HepG2 (cell line): Measurements from ENCODE around the gene CCDC57. TPM values are rescaled to one million over a fixed set of nuclear protein-coding genes. Genes with fewer than 3 reads are reported as not detected.

Source experiments
- CREB3 ChIP-seq: sonication (generic); formaldehyde crosslinking; IDR thresholded peaks from 2 replicates; pipeline ENCODE4 v1.5.0; 2020; ENCODE audit warnings: missing genetic modification reagents
- KDM1A ChIP-seq: IDR thresholded peaks from 2 replicates; pipeline ENCODE4 v1.6.1; 2016; ENCODE audit warnings: missing compliant biosample characterization
- SIX1 ChIP-seq: sonication (generic); formaldehyde crosslinking; IDR thresholded peaks from 2 replicates; pipeline ENCODE4 v1.4.0; 2020; ENCODE audit warnings: missing genetic modification reagents, borderline replicate concordance
- SSRP1 ChIP-seq: IDR thresholded peaks from 2 replicates; pipeline ENCODE4 v1.6.1; 2016; ENCODE audit warnings: control low read depth
- TFDP1 ChIP-seq: IDR thresholded peaks from 2 replicates; pipeline ENCODE4 v1.6.1; 2016; ENCODE audit warnings: missing compliant biosample characterization, missing genetic modification reagents, borderline replicate concordance
- TFDP2 ChIP-seq: sonication (generic); formaldehyde crosslinking; IDR thresholded peaks from 2 replicates; pipeline ENCODE4 v1.4.0; 2020; ENCODE audit warnings: missing genetic modification reagents
- TFE3 ChIP-seq: IDR thresholded peaks from 2 replicates; pipeline ENCODE4 v1.6.1; 2016
- YY1 ChIP-seq: IDR thresholded peaks from 2 replicates; pipeline ENCODE4 v1.6.1; 2011; ENCODE audit warnings: low read length, low read depth, moderate library complexity, mild to moderate bottlenecking; ENCODE audit not compliant: insufficient read depth, insufficient replicate concordance
- ZBTB33 ChIP-seq: sonication (generic); formaldehyde crosslinking; IDR thresholded peaks from 2 replicates; pipeline ENCODE4 v1.4.0; 2020; ENCODE audit warnings: missing genetic modification reagents
- ZMYM4 ChIP-seq: sonication (generic); formaldehyde crosslinking; IDR thresholded peaks from 2 replicates; pipeline ENCODE4 v1.8.1; 2023; ENCODE audit warnings: mild to moderate bottlenecking, missing genetic modification reagents
- ZNF20 ChIP-seq: sonication (generic); formaldehyde crosslinking; IDR thresholded peaks from 2 replicates; pipeline ENCODE4 v1.4.0; 2020; ENCODE audit warnings: mild to moderate bottlenecking, moderate library complexity, missing genetic modification reagents
- ZNF580 ChIP-seq: IDR thresholded peaks from 2 replicates; pipeline ENCODE4 v1.6.1; 2016; ENCODE audit warnings: low read depth, borderline replicate concordance
- ZNF678 ChIP-seq: sonication (generic); formaldehyde crosslinking; IDR thresholded peaks from 2 replicates; pipeline ENCODE4 v1.4.0; 2020; ENCODE audit warnings: mild to moderate bottlenecking, missing genetic modification reagents
- ZNF768 ChIP-seq: sonication (generic); formaldehyde crosslinking; IDR thresholded peaks from 2 replicates; pipeline ENCODE4 v1.4.0; 2020; ENCODE audit warnings: missing genetic modification reagents
- ZNF878 ChIP-seq: sonication (generic); formaldehyde crosslinking; IDR thresholded peaks from 2 replicates; pipeline ENCODE4 v1.8.1; 2023; ENCODE audit warnings: mild to moderate bottlenecking, missing genetic modification reagents, moderate library complexity
- polyA plus RNA-seq, 8 experiments: library from polyadenylated mRNA; depleted of rRNA in 3 of 8; stranded (reverse) in 7 of 8; unstranded in 1 of 8; fragments of >200 nt; fragmentation: Illumina TruSeq in 4 of 8; extraction: Trizol in 4 of 8; gene quantifications; 2 replicates each; pipeline versions ENCODE4 v1.2.1 to v1.2.3, GENCODE V29; 2011 to 2016; ENCODE audit warnings: low read depth in 4 of 8, missing spikeins in 1 of 8, mixed read lengths in 1 of 8; ENCODE audit not compliant: insufficient read depth in 1 of 8
- total RNA-seq, 5 experiments: library from RNA; depleted of rRNA; stranded (reverse); fragments of >200 nt; fragmentation: Illumina TruSeq; extraction: Trizol; gene quantifications; 2 replicates each; pipeline ENCODE4 v1.2.3, GENCODE V29; 2016; ENCODE audit warnings: low read depth in 1 of 5
- TF ChIP-seq, protein P1 (sequence below): sonication (generic); formaldehyde crosslinking; IDR thresholded peaks from 2 replicates; pipeline ENCODE4 v1.4.0; 2020; ENCODE audit warnings: low read depth, mild to moderate bottlenecking, missing genetic modification reagents
- TF ChIP-seq, protein P2 (sequence below): sonication (generic); formaldehyde crosslinking; IDR thresholded peaks from 2 replicates; pipeline ENCODE4 v1.4.0; 2020; ENCODE audit warnings: mild to moderate bottlenecking, missing genetic modification reagents
- TF ChIP-seq, protein P3 (sequence below): sonication (generic); formaldehyde crosslinking; IDR thresholded peaks from 2 replicates; pipeline ENCODE4 v1.8.0; 2023; ENCODE audit warnings: mild to moderate bottlenecking, missing genetic modification reagents

The CCDC57 gene
- total and polyA plus RNA-seq, 2 of the 13 experiments (the other 11 are each of a cell fraction or from before 2014, with no cell fraction given): 59.3 to 59.9 TPM

- no peak for TF ChIP-seq TFE3 (CRISPR knock-in tag)
- no peak for TF ChIP-seq KDM1A
- TF ChIP-seq ZNF878: no peak
- TF ChIP-seq, protein P1, sequence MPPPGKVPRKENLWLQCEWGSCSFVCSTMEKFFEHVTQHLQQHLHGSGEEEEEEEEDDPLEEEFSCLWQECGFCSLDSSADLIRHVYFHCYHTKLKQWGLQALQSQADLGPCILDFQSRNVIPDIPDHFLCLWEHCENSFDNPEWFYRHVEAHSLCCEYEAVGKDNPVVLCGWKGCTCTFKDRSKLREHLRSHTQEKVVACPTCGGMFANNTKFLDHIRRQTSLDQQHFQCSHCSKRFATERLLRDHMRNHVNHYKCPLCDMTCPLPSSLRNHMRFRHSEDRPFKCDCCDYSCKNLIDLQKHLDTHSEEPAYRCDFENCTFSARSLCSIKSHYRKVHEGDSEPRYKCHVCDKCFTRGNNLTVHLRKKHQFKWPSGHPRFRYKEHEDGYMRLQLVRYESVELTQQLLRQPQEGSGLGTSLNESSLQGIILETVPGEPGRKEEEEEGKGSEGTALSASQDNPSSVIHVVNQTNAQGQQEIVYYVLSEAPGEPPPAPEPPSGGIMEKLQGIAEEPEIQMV (CRISPR knock-in tag): peak; percentile 79; the same call in 1 of the 2 replicates
- TF ChIP-seq ZNF580 (CRISPR knock-in tag): 0 out of 2 replicates have a peak, but pooled peaks have one; percentile 37
- TF ChIP-seq SIX1: no peak
- TF ChIP-seq ZMYM4 (CRISPR knock-in tag): no peak
- TF ChIP-seq, protein P2, sequence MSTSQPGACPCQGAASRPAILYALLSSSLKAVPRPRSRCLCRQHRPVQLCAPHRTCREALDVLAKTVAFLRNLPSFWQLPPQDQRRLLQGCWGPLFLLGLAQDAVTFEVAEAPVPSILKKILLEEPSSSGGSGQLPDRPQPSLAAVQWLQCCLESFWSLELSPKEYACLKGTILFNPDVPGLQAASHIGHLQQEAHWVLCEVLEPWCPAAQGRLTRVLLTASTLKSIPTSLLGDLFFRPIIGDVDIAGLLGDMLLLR: no peak
- TF ChIP-seq, protein P3, sequence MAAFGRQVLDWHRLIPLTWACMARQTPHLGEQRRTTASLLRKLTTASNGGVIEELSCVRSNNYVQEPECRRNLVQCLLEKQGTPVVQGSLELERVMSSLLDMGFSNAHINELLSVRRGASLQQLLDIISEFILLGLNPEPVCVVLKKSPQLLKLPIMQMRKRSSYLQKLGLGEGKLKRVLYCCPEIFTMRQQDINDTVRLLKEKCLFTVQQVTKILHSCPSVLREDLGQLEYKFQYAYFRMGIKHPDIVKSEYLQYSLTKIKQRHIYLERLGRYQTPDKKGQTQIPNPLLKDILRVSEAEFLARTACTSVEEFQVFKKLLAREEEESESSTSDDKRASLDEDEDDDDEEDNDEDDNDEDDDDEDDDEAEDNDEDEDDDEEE (CRISPR knock-in tag): no peak
- no peak for TF ChIP-seq CREB3 (CRISPR knock-in tag)
- peak; percentile 59; the same call in 1 of the 2 replicates for TF ChIP-seq ZNF768 (CRISPR knock-in tag)
- TF ChIP-seq ZBTB33 (CRISPR knock-in tag): peak; percentile 89
- TF ChIP-seq TFDP1: no peak
- no peak for TF ChIP-seq ZNF678 (CRISPR knock-in tag)
- TF ChIP-seq ZNF20 (CRISPR knock-in tag): no peak
- no peak for TF ChIP-seq SSRP1
- TF ChIP-seq TFDP2 (CRISPR knock-in tag): peak; percentile 37; the same call in 1 of the 2 replicates
- peak; percentile 55 for TF ChIP-seq YY1
Observed at GRCh38 chr17:82153745-82154375, 58.8 kb downstream of the CCDC57 start (continued).
